Activated CD8-positive, alpha-beta memory T cell treated with anti-CD3 and anti-CD28 coated beads for 48 hours (primary cell): ENCODE measurements around the gene SUSD2.

Source experiments
- DNase-seq, 3 experiments: peaks; one replicate each; pipeline ENCODE4 v3.0.0-alpha.2; 2020; ENCODE audit warnings: low read depth in 2 of 3, low spot score in 2 of 3

Gene SUSD2

DNA sequence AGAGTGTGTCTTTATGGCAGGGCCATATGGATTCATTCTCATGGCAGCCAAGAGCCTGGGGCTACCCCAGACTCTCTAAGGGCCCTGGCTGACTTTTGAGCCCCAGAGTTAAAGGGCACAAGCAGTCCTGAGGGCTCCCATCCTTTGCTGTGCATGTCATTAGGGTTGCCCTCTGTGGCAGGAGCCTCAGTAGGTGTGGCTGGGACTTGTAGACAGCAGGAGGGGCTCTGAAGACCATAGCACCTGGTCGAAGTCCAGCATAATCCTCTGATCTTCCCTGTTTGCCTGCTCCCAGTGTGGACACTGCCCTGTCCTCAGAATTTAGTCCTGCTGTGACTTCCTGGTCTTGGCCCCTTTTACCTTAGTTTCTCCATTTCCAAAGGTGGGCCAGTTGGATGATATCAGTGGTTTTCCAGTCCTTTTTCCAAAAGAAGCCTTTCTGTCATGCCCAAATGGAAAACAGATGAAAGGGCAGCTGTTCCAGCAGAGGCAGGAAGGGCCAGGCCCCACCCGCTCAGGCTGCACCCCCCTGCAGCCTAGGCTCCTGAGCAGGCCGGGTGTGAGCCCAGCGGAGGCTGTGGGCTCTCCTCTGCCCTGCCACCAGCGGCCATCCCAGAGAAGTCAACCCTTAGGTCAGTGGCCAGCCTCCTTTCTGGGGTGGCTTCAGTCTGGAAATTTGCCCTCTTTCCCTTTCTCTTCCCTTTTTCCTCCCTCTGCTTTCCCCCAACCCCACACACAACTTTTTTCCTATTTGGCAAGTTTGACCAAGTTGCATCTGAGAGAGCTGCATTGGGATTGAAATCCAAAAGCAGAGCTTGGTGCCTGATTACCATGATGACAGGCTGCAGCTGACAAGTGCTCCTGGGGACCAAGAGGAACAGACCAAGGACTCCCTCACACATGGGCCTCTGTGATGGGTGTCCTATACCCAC lies 32.8 kb upstream of the SUSD2 start:
- DNase-seq = no peak

DNA sequence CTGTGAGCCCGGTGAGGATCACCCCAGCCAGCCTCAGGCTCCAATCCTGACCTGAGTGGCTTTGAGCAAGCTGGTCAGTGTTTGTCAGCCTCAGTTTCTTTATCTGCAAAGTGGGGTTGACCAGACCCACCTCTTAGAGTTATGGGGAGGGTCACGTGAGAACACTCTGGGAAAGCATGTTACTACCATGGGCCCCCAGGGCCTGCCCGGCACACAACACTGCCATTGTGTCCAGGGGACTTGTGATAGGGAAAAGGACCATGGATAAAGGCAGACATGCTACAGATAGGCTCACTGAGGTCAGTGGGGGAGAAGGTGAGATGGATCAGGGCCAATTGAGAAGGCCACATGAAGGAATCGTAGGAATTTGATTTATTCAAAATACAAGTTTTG lies 32.1 kb upstream of the SUSD2 start:
- no peak for DNase-seq

DNA sequence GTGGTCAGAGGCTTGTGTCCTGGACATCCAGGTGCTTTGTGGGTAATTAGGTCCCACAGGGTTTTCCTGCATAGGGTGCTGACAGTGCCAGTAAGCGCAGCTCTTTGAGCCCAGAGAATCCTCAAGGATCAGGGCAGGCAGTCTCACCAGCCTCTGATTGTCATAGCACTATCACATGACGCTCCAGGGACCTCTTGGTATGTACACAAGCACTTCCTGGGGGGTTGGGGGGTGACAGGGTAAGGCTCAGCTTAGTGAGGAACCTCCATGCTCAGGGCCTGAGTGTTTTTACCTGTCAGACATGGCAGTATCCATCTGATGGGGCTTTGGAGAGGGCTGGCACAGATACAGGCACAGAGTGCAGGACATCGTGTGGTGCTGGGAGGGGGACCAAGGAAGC lies 27.9 kb upstream of the SUSD2 start:
- DNase-seq = no peak

DNA sequence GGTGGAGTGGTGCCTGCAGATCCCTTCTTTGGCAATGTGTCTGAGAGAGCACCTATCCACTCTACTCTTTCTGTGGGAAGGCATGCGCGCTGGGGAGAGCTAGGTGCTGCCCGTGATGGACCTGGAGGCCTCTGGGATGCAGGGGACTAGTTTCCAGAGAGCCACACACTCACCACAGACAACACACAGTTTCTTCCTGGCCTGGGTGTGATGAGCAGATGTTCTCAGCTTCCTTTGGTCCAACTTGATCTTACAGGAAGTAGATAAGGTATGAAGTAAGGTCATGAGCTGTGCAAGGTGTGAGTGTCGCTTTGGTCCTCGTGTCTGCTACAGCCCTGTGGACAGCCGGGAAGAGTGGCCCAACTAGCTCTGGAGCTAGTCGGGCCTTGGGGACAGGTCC lies 27.3 kb upstream of the SUSD2 start:
- DNase-seq = no peak

DNA sequence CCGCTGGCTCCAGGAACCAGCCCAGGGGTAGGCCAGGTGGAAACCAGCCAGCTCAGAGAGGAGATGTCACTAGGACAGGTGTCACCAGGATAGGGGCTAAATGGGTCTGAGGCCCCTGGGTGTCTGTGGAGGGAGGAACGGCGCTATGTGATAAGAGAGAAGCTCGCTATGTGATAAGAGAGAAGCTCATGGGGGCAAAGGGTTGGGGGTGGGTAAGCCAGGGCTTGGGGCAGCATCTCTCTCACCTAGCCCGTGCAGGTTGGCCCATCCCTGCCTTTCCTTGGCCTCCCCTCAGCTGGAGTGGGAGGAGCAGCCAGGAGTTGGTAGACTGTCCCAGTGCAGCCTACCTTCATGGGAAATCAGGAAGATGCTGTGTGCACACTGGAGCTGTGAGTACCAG lies 26.5 kb upstream of the SUSD2 start:
- DNase-seq = no peak

DNA sequence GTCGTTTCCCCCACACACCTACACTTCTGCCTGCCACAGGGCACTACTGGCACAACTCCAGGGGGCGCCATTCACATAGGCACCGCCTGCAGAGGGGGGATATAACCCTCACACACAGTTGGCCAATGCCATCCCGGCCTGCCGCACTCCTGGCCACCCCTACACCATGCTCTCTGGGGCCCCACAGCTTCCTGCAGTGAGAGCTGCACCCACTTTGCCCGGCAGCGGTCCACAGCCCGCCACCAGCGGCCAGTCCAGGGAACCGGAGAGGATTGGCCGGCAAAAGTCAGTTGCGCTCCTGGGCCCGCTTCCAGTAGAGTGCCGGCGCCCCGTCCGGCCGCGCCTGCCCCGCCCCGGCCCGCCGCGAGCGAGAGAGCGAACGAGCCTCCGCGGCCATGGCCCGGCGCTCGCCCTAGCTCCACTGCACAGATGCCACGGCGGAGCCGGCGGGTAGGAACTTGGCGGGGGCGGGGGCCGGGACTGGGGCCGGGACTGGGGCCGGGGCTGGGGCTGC lies 25.6 kb upstream of the SUSD2 start:
- DNase-seq = peak in 1 of 3 experiments; percentile 22

DNA sequence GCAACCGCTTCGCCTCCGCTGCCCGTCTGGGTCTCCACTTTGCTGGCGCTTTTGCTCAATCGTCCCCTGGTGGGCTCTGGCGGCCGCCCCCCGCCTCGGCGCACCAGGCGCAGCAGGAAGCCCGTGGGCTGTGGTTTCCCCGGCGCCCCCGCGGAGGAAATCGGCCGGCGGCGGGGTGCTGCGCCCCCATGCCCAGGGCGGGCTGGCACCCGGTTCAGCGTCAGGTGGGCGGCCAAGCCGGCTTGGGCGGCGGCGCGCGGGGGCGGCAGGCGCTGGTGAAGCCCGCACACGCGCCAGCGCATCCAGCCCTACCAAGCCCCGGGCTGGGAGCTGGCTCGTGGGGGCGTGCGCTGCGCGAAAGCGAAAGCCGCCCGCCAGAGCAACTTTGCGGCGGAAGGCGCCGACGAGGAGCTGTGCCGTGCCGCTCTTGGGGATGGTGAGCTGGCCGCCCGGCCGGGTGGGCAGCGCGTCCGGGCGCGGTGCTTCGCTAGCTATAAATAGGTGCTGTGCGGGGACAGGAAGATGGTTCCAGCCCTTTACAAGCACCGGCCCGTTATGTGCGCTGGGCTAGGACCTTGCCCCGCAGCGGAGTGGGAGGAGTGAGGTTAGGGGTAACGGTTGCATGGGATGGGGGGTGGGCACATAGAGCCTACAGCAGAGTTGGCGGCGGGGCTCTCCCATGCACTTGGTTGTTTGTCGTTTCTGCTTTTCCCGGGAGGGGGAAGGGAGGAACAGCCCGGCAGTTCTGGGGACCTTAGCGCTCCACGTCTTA lies 25.0 kb upstream of the SUSD2 start:
- peak; percentile 30 to 58 (median 53) for DNase-seq

DNA sequence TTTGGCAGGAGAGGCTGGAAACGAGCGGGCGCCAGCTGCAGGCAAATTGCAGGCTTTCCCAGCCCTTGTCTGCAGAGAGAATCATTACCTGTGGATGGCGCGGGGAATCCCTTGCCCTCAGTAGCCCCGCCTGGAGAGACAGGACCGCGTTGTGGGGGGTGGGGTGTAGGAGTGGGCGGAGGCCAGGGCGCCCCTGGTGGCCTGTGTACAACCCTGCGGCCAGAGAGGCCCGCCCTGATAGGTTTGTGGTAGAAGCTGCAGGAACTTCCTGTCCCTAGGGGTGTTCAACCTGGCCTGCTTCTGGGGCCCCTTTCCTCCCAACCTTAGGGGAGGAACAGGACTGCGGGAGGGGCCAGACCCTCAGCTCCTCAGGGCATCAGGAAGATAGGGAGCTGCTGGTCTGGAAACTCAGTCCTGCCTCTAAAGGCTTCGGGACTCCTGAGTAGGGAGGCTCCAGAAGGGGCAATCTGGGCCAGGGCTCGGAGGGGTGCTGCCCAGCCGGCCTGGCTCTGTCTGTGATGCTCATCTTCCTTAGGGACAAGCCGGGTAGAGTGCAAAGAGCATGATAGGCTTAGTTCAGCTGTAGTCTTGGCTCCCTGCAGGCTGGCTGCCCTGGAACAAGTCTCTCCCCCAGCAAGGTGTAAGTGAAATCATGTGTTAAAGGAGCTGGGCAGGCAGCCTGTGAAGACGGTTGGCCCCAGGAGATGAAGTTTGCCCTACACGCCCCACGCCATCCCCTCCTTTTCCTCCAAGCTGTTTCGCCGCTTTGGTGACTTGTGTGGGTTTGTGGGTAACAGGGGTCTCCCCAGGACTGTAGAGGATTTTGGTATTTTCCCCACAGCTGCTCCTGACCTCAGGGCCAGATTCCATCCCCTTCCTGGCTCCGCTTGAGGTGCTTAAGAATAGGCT lies 24.1 kb upstream of the SUSD2 start:
- peak; percentile 53 to 79 (median 61) for DNase-seq

DNA sequence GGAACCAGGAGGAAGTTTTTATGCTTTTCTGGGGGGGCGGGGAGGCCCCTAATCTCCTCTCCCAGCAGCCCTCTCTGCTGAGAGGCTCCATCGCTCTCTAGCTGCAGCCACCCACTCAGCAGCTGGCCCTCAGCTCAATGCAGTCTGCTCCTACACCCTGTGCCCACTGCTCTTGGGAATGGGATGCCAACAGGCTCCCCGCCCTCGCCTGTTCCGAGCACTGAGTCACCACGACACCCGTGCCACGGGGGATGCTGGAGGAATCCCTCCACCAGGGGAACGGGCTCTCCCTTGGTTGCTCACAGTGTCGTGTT lies 23.5 kb upstream of the SUSD2 start:
- no peak for DNase-seq

DNA sequence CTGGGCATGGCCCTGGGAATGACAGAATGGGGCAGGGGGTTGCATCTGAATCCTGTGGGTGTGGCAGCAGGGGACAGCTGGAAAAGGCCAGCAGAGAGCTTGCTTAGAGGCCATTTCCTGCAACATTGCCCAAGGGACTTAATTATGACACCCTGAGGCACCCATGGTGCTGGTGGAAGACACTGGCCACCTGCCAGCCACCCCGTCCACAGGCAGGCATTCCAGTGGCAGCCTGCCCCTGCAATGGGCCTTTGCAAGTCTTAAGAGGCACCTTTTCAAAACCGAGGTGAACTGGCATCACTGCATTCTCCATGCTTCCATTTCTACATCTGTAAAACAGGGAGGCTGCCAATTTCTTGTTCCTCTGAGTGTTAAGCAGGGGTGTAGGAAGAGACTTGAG lies 21.6 kb upstream of the SUSD2 start:
- no peak for DNase-seq

DNA sequence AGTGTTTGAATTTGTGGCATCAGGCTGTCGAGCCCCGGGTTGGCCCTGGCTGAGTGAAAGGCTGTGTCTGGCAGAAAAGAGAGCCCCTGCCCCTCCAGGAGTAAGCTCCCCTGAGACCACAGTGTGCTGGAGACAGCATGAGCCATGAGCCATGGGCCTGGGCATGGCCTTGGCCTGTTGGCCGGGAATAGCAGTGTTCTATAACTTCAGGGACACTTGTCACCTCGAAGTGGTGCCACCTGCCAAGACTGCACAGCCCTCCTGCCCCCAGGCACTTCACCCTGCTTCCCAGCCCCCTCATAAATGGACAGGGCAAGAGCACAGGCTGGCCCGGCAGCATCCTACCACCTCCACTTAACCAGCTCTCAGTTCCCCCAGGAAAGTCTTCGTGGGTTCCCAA lies 20.7 kb upstream of the SUSD2 start:
- DNase-seq = no peak

DNA sequence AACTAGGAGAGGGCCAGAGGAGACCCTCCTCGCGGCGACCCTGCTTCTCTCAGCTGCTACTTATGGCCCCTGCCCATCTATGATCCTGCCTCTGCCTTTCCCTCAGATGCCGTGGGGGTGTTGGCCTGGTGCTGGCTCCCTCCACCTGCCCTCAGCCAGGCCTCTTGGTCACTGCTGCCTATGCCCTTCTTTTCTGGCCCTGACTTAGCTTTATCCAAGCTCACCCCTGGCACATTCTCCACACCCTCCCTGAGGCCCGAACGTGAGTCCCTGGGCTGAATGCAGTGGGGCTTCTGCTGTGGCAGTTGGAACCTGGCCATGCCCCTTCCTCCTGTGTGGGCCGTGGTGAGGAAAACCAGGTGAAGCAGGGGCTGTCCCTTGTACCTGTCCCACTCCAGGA lies 19.8 kb upstream of the SUSD2 start:
- no peak for DNase-seq

DNA sequence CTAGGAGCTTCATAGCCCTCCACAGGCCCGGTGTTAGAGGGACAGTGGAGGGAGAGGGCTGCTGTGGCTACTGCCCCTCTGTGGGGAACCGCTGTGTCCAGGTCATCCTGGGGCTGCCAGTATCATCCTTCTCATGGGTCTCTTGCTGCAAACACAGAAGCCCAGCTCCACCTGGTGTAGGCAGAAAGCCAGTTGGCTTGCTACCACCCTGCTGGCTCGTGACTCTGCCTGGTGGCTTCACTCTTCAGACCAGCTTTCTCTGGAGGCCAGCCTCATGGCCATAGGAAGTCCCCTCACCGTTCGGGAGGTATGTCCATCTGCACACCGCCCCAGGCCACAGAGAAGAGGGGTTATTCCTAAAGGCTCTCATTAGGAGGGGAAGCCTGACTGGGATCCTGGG lies 19.4 kb upstream of the SUSD2 start:
- no peak for DNase-seq

DNA sequence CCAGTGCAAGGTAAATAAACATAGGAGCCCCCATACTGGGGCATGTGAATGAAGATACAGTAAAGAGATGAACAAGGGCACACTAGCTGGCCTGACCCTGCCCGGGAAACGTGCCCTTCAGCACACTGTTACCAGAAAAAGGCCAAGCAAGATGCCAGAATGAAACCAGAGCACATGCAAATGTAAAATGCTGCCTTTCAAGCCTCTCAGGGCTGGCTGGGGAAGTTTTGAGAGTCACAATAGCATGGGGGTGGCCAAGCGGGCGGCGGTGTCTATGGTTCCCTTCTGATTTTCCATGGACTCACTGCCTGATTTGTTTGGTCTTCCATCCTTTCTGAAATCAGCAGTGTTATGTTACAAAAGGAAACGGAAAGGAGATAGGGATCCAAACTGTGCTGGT lies 18.9 kb upstream of the SUSD2 start:
- no peak for DNase-seq

DNA sequence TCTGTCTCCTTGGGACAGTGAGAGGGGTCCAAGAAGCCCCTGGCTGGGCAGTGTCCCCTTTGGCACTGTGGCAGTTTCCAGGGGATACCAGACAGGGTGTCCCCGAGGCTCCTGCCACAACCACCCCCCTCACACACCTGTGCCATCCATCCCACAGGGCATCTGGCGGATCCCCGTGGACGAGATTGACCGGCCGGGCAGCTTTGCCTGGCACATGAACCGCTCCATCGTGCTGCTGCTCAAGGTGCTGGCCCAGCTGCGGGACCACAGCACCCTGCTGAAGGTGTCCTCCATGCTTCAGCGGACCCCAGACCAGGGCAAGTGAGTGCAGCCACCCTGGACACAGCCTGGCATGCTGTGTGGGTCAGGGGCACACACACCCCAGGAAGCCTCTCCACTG lies 17.0 kb upstream of the SUSD2 start:
- no peak for DNase-seq

DNA sequence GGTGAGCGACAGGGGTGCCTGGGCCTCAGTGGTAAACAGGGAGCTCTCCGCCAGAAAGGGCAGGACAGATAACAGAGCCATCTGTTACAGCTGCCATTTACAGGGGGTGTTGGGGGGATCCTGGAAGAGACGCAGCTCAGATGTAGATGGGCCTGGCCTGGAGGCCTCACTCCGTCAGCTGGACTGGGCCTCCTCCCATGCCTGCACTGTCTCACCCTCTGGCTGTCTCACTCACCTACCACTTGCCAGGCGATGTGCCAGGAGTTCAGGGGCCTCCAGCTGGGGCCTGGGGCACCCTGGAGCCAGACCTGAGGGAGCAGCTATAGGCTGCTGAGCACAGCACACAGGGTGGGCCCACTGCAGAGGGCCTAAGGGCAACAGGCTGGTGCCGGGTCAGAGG lies 16.3 kb upstream of the SUSD2 start:
- no peak for DNase-seq

DNA sequence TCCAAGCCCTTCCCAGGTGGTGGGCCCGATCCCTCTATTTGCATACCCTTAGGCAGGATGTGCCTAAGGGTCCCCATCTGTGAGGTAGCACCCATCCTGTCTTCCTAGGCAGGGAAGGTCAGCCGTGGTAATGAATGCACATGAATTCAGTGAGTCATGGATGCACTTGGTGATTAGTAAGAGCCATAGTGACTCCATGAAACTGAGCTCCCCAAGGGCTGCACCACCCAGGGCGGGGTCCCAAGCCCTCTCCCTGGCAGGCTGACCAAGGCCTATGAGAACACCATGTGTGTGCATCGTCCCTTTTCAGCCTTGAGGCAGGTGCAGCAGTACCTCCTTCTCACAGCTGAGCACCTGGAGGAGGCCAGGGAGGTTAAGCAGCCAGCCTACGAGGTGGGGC lies 15.6 kb upstream of the SUSD2 start:
- DNase-seq = no peak

DNA sequence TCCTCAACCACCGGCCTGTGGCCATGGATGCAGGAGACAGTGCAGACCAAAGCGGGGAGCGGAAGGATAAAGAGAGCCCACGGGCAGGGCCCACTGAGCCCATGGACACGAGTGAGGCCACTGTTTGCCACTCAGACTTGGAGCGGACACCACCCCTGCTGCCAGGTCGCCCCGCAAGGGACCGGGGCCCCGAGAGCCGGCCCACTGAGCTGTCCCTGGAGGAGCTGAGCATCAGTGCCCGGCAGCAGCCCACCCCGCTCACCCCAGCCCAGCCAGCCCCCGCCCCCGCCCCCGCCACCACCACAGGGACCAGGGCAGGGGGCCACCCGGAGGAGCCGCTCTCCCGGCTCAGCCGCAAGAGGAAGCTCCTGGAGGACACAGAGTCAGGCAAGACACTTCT lies 14.5 kb upstream of the SUSD2 start:
- no peak for DNase-seq

DNA sequence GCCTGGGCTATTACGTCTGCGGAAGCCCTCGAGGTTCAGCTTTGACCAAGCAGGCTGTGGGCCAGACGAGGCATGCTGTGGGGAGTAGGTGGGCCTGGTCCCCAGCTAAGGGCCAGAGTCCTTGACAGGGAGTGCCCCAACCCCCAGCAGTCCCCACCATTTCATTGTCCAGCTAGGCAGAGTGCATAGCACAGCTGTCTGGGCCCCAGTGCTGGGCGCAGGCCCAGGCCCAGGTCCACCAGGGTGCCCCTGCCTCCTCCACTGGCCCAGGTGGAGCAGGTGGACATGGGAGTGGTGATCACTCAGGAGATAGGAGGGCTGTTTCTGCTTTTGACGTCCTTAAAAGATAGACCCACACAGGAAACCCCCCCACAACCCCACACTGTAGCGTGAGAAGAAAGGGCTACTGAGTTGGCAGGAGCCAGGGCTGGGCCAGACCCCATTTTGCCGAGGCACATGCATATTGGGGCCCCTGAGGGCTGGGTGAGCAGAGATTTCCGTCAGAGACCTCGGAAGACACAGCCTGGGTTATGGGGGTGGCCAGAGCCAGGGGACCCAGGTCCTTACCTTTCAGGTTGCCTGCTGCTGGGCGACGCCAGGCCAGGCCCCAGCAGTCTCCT lies 11.7 kb upstream of the SUSD2 start:
- DNase-seq = no peak

DNA sequence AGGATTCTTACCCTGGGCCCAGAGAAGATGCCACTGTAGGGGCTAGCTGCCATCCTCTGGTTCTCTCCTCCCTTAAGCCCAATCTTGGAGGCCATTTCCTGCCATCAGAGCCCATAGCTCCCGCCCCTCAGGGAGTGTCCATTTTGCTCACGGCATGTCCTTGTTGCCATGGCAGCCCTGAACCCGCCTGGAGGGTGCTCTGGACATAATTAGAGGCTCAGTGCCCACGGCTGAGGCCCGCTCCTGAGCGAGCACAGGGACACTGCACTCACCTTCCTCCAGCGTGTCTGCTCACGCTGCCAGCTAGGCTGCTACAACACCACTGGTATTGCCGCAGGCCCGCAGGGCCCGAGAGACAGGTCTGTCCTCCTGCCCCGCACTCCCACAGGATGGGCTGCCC lies 11.1 kb upstream of the SUSD2 start:
- no peak for DNase-seq

DNA sequence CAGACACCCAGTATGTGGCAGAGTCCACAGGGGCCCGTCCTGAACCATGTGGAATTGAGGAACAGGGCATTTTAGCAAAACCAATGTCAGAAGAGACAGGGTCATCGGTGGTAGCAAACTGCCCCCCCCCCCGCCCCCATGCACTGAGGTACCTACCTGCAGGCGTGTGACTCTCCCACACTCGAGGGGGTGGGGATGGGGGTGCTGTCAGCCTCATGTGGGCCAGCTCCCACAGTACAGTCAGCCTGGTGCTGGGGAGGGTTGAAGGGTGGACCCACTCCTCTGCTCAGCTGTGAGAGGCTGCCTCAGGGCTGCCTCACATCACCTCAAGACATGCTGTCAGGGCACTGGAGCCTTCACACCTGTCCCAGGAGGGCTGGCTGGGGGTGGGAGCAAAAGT lies 10.7 kb upstream of the SUSD2 start:
- no peak for DNase-seq
